Measurements from ENCODE around the gene PRTG.

PRTG gene

GRCh38 chr15:55740981-55741832 is 1.7 kb downstream of the PRTG start:
- peak overlapping the region; percentile 94 for H2BK15ac ChIP-seq (replicated peaks; ENCODE audit: low read depth)
- peak; percentile 69 for DNase-seq
- H4K8ac ChIP-seq (ENCODE audit: low read depth, low read length): no peak overlapping the region
- H3K56ac ChIP-seq (ENCODE audit: low read length): peak overlapping the region; percentile 89
- no peak overlapping the region for H3K4me3 ChIP-seq (ENCODE audit: low read length)
- no peak overlapping the region for H2BK5ac ChIP-seq (ENCODE audit: low read length)
- H4K5ac ChIP-seq (ENCODE audit: low read length): no peak overlapping the region
- no peak overlapping the region for H3K23ac ChIP-seq (ENCODE audit: low read length)
- no peaks in the 10 kb centered on the region for H3K79me1 ChIP-seq (ENCODE audit: low read length)
- H3K27ac ChIP-seq (ENCODE audit: low read depth, low read length): peak overlapping the region; percentile 90
- H3K4ac ChIP-seq (ENCODE audit: low read depth, low read length): no peak overlapping the region
- H3K9ac ChIP-seq (ENCODE audit: low read length): peak overlapping the region; percentile 70
- H3K27me3 ChIP-seq (ENCODE audit: insufficient read depth, low read length, poor library complexity): peaks cover 5% of the 10 kb centered on the region
- no peak overlapping the region for H2BK120ac ChIP-seq (ENCODE audit: low read depth, low read length)
- H2AK5ac ChIP-seq (ENCODE audit: low read length): no peak overlapping the region
- peak overlapping the region; percentile 61 for H3K18ac ChIP-seq (ENCODE audit: low read length)
- no peak overlapping the region for H3K4me2 ChIP-seq (ENCODE audit: low read length)
- no CpG with 5 or more reads among the region's 21 CpGs for WGBS (ENCODE audit: extremely low coverage, insufficient coverage, low lambda C conversion rate)
- no peaks in the 10 kb centered on the region for H3K79me2 ChIP-seq (ENCODE audit: control insufficient read depth, insufficient read depth, low read length)
- H3K4me1 ChIP-seq (ENCODE audit: control insufficient read depth, low read depth, low read length): peaks cover 5% of the 10 kb centered on the region
- no peaks in the 10 kb centered on the region for H3K36me3 ChIP-seq (ENCODE audit: control insufficient read depth, insufficient read depth, low read length)

- Histone ChIP-seq H4K5ac (ENCODE audit: low read length) (no peak overlapping the region), H3K4me1 (ENCODE audit: control insufficient read depth, low read depth, low read length) (peaks cover 8% of the 10 kb centered on the region), H3K79me2 (ENCODE audit: control insufficient read depth, insufficient read depth, low read length) (no peaks in the 10 kb centered on the region), H3K27ac (ENCODE audit: low read depth, low read length) (no peak overlapping the region), H3K4me2 (ENCODE audit: low read length) (no peak overlapping the region), H3K4me3 (ENCODE audit: low read length) (no peak overlapping the region), H3K18ac (ENCODE audit: low read length) (no peak overlapping the region), H3K27me3 (ENCODE audit: insufficient read depth, low read length, poor library complexity) (peaks cover 5% of the 10 kb centered on the region), H3K9ac (ENCODE audit: low read length) (peak overlapping the region; percentile 4), H2BK15ac (replicated peaks; ENCODE audit: low read depth) (peak overlapping the region; percentile 94), H2BK5ac (ENCODE audit: low read length) (no peak overlapping the region), H3K36me3 (ENCODE audit: control insufficient read depth, insufficient read depth, low read length) (no peaks in the 10 kb centered on the region), H3K4ac (ENCODE audit: low read depth, low read length) (no peak overlapping the region), H3K23ac (ENCODE audit: low read length) (no peak overlapping the region), H4K8ac (ENCODE audit: low read depth, low read length) (no peak overlapping the region), H3K56ac (ENCODE audit: low read length) (no peak overlapping the region), H3K79me1 (ENCODE audit: low read length) (no peaks in the 10 kb centered on the region), H2AK5ac (ENCODE audit: low read length) (no peak overlapping the region), H2BK120ac (ENCODE audit: low read depth, low read length) (no peak overlapping the region)
- WGBS (ENCODE audit: extremely low coverage, insufficient coverage, low lambda C conversion rate): no CpG with 5 or more reads among the region's 11 CpGs
- no peak for DNase-seq
Measured at GRCh38 chr15:55740359-55740878, 2.5 kb downstream of the PRTG start.

GRCh38 chr15:55739641-55740040 is 3.3 kb downstream of the PRTG start:
- Histone ChIP-seq H3K23ac (ENCODE audit: low read length) (no peak overlapping the region), H3K4ac (ENCODE audit: low read depth, low read length) (no peak overlapping the region), H3K36me3 (ENCODE audit: control insufficient read depth, insufficient read depth, low read length) (no peaks in the 10 kb centered on the region), H4K5ac (ENCODE audit: low read length) (no peak overlapping the region), H3K4me2 (ENCODE audit: low read length) (no peak overlapping the region), H3K4me3 (ENCODE audit: low read length) (no peak overlapping the region), H3K18ac (ENCODE audit: low read length) (no peak overlapping the region), H2BK15ac (replicated peaks; ENCODE audit: low read depth) (no peak overlapping the region), H3K9ac (ENCODE audit: low read length) (no peak overlapping the region), H4K8ac (ENCODE audit: low read depth, low read length) (no peak overlapping the region), H3K4me1 (ENCODE audit: control insufficient read depth, low read depth, low read length) (peaks cover 10% of the 10 kb centered on the region), H3K27me3 (ENCODE audit: insufficient read depth, low read length, poor library complexity) (peaks cover 5% of the 10 kb centered on the region), H3K79me2 (ENCODE audit: control insufficient read depth, insufficient read depth, low read length) (no peaks in the 10 kb centered on the region), H3K79me1 (ENCODE audit: low read length) (no peaks in the 10 kb centered on the region), H2BK5ac (ENCODE audit: low read length) (no peak overlapping the region), H3K56ac (ENCODE audit: low read length) (no peak overlapping the region), H3K27ac (ENCODE audit: low read depth, low read length) (peak overlapping the region; percentile 41), H2AK5ac (ENCODE audit: low read length) (no peak overlapping the region), H2BK120ac (ENCODE audit: low read depth, low read length) (no peak overlapping the region)
- peak; percentile 69 for DNase-seq
- WGBS (ENCODE audit: extremely low coverage, insufficient coverage, low lambda C conversion rate): no CpG with 5 or more reads among the region's 1 CpG

GRCh38 chr15:55738715-55739114 is 4.2 kb downstream of the PRTG start:
- no peak overlapping the region for H2BK15ac ChIP-seq (replicated peaks; ENCODE audit: low read depth)
- no peak overlapping the region for H2AK5ac ChIP-seq (ENCODE audit: low read length)
- H3K27ac ChIP-seq (ENCODE audit: low read depth, low read length): peak overlapping the region; percentile 2
- H4K5ac ChIP-seq (ENCODE audit: low read length): no peak overlapping the region
- H4K8ac ChIP-seq (ENCODE audit: low read depth, low read length): no peak overlapping the region
- no peak overlapping the region for H3K4ac ChIP-seq (ENCODE audit: low read depth, low read length)
- no CpG with 5 or more reads among the region's 1 CpG for WGBS (ENCODE audit: extremely low coverage, insufficient coverage, low lambda C conversion rate)
- no peak overlapping the region for H3K56ac ChIP-seq (ENCODE audit: low read length)
- peak overlapping the region; percentile 13 for H3K9ac ChIP-seq (ENCODE audit: low read length)
- DNase-seq: peak; percentile 44
- H3K18ac ChIP-seq (ENCODE audit: low read length): no peak overlapping the region
- no peaks in the 10 kb centered on the region for H3K79me1 ChIP-seq (ENCODE audit: low read length)
- peaks cover 11% of the 10 kb centered on the region for H3K4me1 ChIP-seq (ENCODE audit: control insufficient read depth, low read depth, low read length)
- no peak overlapping the region for H3K4me2 ChIP-seq (ENCODE audit: low read length)
- H3K79me2 ChIP-seq (ENCODE audit: control insufficient read depth, insufficient read depth, low read length): no peaks in the 10 kb centered on the region
- H3K23ac ChIP-seq (ENCODE audit: low read length): no peak overlapping the region
- no peaks in the 10 kb centered on the region for H3K36me3 ChIP-seq (ENCODE audit: control insufficient read depth, insufficient read depth, low read length)
- H3K27me3 ChIP-seq (ENCODE audit: insufficient read depth, low read length, poor library complexity): peaks cover 7% of the 10 kb centered on the region
- H2BK5ac ChIP-seq (ENCODE audit: low read length): peak overlapping the region; percentile 33
- H3K4me3 ChIP-seq (ENCODE audit: low read length): no peak overlapping the region
- H2BK120ac ChIP-seq (ENCODE audit: low read depth, low read length): no peak overlapping the region

- peak; percentile 89 for DNase-seq
- Histone ChIP-seq H4K8ac (ENCODE audit: low read depth, low read length) (no peak overlapping the region), H2BK15ac (replicated peaks; ENCODE audit: low read depth) (no peak overlapping the region), H2AK5ac (ENCODE audit: low read length) (no peak overlapping the region), H2BK120ac (ENCODE audit: low read depth, low read length) (no peak overlapping the region), H3K4me3 (ENCODE audit: low read length) (no peak overlapping the region), H3K4me2 (ENCODE audit: low read length) (no peak overlapping the region), H3K27ac (ENCODE audit: low read depth, low read length) (peak overlapping the region; percentile 5), H3K56ac (ENCODE audit: low read length) (no peak overlapping the region), H3K4ac (ENCODE audit: low read depth, low read length) (no peak overlapping the region), H3K9ac (ENCODE audit: low read length) (no peak overlapping the region), H3K36me3 (ENCODE audit: control insufficient read depth, insufficient read depth, low read length) (no peaks in the 10 kb centered on the region), H3K79me1 (ENCODE audit: low read length) (no peaks in the 10 kb centered on the region), H3K27me3 (ENCODE audit: insufficient read depth, low read length, poor library complexity) (peaks cover 6% of the 10 kb centered on the region), H3K79me2 (ENCODE audit: control insufficient read depth, insufficient read depth, low read length) (no peaks in the 10 kb centered on the region), H3K4me1 (ENCODE audit: control insufficient read depth, low read depth, low read length) (peaks cover 11% of the 10 kb centered on the region), H4K5ac (ENCODE audit: low read length) (no peak overlapping the region), H3K23ac (ENCODE audit: low read length) (no peak overlapping the region), H3K18ac (ENCODE audit: low read length) (no peak overlapping the region), H2BK5ac (ENCODE audit: low read length) (no peak overlapping the region)
Measured at GRCh38 chr15:55737373-55737772, 5.6 kb downstream of the PRTG start.
